HG03378 (cell line): ENCODE data around the gene ABCA4.
"Not testable (repeated sequence)": the region's sequence is repeated elsewhere in the genome, so short reads cannot be mapped to it uniquely, and the experiment has no call there.

Experiments
- ATAC-seq: cut with Tn5 transposase; IDR thresholded peaks from one replicate; pipeline ENCODE4 v1.9.1; 2021; ENCODE audit warnings: mild to moderate bottlenecking, moderate library complexity; ENCODE audit not compliant: unreplicated experiment

Gene ABCA4

DNA sequence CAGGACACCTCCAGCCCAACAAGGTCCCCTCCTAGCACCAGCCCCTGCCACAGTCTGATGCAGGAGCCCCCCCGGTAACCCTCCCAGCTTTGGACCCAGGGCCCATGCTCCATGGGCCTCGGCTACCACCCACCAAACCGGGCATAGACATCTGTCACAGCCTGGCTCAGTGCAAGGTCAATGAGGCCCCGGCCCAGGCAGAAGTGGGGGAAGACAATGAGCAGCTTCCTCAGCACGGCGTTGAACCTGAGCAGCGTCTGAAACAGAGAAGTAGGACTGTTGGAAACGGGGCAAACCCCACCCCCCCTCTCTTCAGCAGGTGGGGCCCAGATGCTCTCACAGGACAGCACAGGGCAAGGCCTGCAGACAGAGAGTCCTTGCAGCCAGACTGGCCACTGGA is 109.8 kb downstream of the ABCA4 start:
- ATAC-seq = no peak

- ATAC-seq = no peak
These were observed 111.6 kb downstream of the ABCA4 start for GRCh38 chr1:94009304-94009703.

GRCh38 chr1:94006604-94007003 is 114.3 kb downstream of the ABCA4 start:
- no peak for ATAC-seq

- no peak for ATAC-seq
These were observed 116.0 kb downstream of the ABCA4 start for GRCh38 chr1:94004924-94005323.

- ATAC-seq = no peak
These were observed 118.7 kb downstream of the ABCA4 start for GRCh38 chr1:94002046-94002787.

DNA sequence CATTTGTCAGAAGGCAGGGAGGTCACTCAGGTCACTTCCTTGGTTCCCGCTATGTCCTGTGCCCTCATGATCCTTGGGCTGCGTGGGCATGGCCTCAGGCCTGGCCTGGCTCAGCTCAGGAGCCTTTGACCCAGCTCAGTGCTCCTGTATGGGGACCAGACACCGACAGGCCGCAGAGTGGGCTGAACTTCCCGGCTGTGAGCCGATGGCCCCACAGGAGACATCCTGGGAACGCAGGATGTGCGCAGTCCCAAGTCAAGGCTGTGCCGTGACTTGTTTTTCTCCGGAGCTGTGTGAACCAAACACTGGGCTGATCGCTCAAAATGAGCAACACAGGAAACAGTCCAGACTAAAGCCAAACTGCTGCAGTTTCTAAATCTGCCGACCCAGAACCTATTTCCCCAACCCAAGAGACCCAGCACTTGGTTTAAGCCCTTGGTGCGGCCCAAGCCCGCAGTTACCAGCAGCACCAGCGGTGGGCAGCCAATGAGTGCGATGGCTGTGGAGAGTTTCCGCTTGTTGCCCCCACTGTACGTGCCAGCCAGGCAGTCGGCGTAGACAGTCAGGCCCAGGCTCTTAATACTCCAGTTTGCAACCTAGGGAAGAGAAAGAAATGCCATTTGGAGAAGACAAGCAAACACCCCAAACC is 119.4 kb downstream of the ABCA4 start:
- ATAC-seq = no peak

DNA sequence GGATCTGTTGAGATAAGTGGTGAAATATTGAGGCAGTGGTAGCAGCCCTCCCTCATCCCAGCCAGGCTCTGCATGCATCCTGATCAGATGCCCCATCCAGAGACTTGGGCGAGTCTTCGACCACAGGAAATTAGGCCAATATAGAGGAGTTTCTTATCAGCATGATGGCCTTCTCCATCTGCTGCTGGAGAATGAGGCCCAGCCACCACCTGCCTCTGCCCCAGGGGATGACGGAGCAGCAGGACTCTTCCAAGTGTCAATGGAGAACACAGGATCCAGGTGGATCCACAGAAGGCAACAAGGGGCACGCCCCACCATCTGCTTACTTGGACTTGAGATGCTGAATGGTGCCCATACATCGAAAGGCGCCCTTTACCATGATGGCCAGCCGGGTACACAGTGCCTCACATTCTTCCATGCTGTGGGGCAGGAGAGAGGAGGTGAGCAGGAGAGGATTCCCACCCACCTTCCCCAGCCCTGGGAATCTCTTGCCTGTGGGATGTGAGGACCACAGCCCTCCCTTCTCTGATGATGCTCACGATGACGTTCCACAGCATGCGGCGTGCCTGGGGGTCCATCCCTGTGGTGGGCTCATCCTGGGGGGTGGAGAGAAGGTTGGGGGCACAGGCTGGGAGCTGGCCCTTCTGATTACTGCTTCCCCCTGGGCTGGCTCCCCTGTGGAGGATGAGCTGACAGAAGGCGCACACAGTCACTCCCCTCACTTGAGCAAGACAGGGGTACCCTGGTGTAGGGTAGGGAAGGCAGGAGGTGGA is 120.3 kb downstream of the ABCA4 start:
- ATAC-seq = no peak

DNA sequence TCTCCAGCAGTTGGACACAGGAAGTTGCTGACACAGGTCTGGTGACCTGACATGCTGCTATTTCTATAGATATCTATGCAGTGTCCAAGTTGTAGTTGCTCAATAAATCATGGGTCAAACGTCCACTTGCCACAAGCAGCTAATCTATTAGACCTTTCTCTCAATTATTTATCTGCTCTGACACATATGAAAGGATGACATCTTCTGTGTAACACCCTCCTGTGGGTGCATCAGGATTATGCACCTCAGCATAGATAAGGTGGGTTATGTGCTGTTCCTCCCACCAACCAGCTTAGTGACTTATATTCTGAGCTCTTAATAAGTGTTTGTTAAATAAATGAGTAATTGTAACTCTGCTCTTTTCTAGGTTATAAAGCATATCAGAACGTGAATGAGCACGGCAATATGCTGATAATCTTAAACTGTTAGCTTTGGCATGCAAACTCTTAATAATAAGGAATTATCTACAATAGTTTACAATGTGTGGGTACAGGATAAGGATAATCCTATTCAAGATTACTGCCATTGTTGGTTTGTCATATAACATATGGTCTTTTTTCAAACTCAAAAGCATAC is 121.0 kb downstream of the ABCA4 start:
- no peak for ATAC-seq

- not testable (repeated sequence) for ATAC-seq
These were observed 122.4 kb downstream of the ABCA4 start for GRCh38 chr1:93998532-93998931.

DNA sequence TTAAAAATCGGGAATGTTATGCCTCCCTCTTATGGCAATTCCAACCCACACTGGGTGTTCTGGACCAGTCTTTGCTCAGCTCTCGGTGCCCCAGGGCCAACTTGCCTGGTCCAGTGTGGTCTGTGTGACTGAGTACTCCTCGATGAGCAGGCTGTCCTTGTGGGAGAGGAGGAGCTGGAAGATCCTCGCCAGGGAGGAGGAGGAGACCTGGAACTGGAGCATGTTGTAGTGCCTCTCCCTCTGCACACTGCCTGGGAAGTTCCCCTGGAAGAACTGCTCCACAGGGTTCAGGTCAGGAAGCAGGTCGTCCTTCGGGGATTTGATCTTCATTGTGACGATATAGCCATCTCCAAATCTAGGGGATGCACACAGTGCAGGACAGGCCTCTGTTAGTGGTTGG is 123.2 kb downstream of the ABCA4 start:
- ATAC-seq = no peak

DNA sequence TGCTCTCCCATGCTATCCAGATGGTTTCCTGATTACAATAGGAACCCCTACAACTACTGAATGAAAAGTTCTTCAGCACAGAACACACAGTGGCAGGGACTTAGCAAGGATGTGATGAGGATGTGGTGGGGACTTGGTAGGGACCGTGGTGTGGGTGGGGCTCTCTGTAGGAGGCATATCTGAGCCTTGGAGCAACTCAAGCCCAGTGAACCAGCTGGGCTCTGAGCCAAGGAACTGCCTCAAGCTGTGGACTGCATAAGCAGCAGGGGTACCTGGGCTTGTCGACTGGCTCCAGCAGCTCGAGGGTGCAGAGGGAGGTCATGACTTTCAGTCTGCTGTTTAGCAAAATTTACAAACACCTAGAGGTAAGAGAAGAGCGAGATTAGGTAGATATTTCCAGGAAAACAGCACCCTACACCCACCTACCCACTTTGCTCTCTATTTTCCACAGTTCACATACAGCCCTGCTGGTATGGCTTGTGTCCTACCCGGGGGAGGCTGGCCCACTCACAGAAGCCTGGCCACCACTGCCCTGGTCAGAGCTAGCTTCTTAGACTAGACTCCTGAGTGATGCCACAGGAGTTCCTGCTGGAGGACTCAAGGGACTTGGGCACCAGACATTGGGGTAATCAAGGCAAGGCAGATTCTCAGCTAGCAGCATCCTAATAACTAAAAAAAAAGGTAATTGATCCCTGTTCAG is 125.0 kb downstream of the ABCA4 start:
- ATAC-seq = no peak

GRCh38 chr1:93993731-93994130 is 127.2 kb downstream of the ABCA4 start:
- ATAC-seq = no peak

GRCh38 chr1:93992954-93993353 is 128.0 kb downstream of the ABCA4 start:
- ATAC-seq = no peak

DNA sequence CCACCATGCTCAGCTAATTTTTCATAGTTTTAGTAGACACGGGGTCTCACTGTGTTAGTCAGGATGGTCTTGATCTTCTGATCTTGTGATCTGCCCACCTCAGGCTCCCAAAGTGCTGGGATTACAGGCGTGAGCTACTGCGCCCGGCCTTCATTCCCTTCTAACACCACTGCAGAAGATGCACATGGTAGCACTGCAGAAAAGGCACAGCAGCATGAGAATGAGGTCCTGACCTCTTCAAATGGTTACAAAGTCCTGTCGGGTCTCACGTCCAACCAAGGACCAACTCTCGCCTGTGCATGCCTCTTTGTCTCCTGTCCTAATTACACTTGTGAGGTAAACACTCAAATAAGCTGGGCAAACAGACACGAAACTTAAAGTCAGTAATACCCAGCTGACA is 128.8 kb downstream of the ABCA4 start:
- ATAC-seq = no peak

- no peak for ATAC-seq
These were observed 129.7 kb downstream of the ABCA4 start for GRCh38 chr1:93991271-93991670.

GRCh38 chr1:93990477-93990876 is 130.5 kb downstream of the ABCA4 start:
- not testable (repeated sequence) for ATAC-seq

GRCh38 chr1:93990010-93990409 is 130.9 kb downstream of the ABCA4 start:
- no peak for ATAC-seq

DNA sequence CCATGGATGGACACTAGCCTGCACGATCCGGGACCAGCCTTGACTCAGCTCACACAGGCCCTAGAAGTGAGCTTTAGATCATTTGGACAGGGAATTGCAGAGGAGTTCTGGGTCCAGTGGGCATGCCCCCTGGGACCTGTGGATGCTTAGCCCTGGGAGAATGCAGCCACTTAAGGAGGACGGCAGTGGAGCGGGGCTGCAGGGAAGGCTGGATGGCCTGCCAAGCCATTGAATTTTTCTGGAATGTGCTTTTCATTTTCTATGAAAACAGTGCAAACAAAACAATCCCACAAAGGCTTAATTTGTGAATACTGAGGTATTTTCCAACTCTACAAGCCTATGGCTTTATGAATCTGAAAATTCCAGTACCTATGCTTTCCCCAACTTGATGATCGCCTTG is 131.3 kb downstream of the ABCA4 start:
- ATAC-seq = no peak

DNA sequence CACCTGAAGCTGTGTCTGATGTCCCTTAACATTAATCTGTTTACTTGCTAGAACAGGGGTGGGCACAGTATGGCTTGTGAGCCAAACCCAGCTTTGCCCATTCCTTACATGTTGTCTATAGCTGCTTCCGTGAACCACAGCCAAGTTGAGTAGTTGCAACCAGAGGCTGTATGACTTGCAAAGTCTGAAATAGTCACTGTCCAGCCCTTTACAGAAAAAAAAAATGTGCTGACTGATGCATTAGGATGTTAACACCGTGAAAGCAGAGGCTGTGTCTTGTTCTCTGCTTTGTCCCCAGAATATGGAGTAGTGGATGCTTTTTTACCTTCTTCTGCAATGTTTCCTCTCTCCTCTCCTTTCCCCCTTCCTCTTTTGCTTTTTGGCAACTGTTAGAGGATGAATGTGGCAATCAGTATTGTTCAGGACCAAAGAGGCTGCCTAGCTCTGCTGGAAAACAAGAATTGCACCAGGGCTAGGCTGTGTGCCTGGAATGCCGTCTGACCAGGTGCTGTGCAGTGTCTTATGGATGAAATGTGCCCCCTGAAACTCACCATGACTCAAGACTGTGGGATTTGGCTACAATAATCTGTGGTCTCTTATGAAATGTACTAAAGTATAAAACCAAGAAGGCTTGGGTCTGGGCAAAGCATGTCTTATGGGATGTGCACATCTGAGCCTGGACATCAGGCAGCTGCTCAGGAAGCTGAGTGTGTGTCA is 132.2 kb downstream of the ABCA4 start:
- no peak for ATAC-seq

DNA sequence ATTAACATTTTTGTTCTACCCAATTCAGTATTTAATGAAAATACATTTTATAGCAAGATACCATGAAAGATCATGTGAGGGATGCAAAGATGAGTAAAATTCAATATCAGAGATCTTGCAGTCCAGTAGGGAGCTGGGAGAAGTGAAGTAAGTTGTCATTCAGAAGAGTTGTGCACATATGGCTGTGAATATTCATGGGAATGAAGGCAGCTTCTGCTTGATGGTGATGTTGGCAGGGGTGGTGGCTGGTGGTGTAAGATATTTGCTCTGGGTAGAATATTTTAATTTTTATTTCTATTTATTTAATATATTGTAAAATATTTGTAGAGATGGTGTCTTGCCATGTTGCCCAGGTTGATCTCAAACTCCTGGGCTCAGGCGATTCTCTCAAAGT is 139.7 kb downstream of the ABCA4 start:
- ATAC-seq = no peak
